TTC549 (cell line): ENCODE data around the gene C1QTNF4.
"Not testable (repeated sequence)": the region's sequence is repeated elsewhere in the genome, so short reads cannot be mapped to it uniquely, and the experiment has no call there.

Source experiments
- FAIRE-seq: peaks from 2 replicates; lab custom pipeline; 2012; peaks lifted over from hg19 to GRCh38; lab: Jason Lieb, UNC

C1QTNF4 gene

DNA sequence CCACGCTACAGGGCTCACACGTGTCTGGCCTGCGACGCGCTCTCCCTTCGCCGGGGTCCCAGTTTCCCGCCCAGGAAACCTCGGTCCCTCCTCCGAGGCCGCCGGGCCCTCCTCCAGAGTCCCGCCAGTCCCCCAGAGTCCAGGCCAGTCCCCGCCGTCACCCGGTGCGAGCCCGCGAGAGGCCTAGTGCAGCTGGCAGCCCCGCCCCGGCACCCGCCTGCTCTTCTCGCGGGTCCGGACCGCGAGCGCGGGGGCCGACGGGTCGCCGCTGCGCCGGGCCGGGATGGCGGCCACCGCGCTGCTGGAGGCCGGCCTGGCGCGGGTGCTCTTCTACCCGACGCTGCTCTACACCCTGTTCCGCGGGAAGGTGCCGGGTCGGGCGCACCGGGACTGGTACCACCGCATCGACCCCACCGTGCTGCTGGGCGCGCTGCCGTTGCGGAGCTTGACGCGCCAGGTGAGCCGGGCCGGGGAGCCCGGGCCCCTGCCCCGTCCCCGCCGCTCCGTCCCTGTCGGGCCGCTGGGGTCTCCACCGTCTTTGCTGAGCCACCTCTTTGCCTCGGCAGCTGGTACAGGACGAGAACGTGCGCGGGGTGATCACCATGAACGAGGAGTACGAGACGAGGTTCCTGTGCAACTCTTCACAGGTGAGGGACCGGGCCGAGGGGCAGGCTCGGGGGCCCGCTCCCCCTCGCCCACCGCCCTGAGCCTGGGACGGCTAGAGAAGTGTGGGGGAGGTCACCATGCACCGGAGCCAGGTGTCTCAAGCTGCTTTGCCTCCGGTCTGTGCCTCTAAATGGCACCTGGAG is 28.7 kb downstream of the C1QTNF4 start, which contains the start of gene PTPMT1:
Gene PTPMT1 (plus strand): TSS at position 260 of the 809 bp plus-strand sequence. CDS start 24 bp downstream, at position 284.
- FAIRE-seq = no peak

DNA sequence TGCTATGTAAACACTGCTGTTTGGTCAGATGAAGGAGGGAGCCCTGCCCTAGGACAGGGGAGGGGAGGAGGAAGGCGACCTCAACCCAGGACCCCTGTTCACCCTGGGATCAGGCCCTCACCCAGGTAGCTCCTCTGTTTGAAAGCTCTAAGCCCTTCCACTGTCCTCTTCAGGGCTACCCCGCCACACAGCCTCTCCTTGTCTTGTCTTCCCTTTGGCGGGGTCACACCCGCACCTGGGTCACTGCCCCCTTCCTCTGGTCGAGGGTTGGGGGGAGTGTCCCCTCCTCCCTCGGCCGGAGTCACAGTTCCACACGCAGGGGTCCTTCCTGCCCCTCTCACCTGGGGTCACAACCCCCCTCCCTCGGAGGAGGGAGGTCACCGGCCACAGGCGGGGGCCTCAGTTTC is 29.3 kb downstream of the C1QTNF4 start:
- FAIRE-seq = no peak

DNA sequence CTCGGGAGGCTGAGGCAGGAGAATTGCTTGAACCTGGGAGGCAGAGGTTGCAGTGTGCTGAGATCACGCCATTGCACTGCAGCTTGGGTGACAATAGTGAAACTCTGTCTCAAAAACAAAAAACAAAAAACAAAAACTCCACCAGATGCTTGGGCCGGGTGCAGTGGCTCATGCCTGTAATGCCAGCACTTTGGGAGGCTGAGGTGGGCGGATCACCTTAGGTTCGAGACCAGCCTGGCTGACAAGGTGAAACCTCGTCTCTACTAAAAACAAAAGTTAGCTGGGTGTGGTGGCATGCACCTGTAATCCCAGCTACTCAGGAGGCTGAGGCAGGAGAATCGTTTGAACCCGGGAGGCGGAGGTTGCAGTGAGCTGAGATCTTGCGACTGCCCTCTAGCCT is 29.8 kb downstream of the C1QTNF4 start:
- FAIRE-seq = not testable (repeated sequence)

DNA sequence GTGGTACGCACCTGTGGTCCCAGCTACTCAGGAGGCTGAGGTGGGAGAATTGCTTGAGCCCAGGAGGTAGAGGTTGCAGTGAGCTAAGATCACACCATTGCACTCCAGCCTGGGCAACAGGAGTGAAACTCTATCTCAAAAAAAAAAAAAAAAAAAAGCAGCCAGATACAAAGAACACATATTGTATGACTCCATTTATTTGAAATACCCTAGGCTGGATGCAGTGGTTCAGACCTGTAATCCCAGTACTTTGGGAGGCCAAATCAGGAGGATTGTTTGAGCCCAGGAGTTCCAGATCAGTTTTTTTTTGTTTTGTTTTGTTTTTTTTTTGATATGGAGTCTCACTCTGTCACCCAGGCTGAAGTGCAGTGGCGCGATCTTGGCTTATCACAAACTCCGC is 31.8 kb downstream of the C1QTNF4 start:
- FAIRE-seq = not testable (repeated sequence)

DNA sequence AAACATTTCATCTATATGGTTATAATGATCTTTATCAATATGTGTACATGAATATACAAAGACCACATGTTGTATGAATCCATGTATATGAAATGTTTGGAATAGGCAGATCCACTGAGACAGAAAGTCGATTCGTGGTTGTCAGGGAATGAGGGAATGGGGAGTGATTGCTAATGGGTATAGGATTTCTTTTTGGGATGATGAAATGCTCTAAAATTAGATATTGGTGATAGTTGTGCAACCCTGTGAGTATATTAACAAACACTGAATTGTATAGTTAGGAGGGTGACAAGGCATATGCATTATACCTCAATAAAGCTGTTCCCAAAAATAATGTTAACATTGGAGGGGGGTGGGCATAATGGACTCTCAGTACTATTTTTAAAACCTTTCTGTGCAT is 33.8 kb downstream of the C1QTNF4 start:
- FAIRE-seq = no peak

DNA sequence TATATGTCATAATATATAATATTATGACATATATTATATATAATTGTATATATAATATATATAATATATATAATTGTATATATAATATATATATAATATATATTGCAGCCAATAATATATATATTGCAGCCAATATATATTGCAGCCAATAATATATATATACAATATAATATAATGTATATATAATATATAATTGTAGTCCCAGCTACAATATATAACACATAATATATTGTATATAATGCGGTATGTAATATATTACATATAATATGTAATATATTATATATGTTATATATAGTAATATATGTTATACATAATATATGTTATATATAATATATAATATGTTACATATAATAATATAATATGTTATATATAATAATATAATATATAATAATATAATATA is 35.5 kb downstream of the C1QTNF4 start:
- FAIRE-seq = no peak

DNA sequence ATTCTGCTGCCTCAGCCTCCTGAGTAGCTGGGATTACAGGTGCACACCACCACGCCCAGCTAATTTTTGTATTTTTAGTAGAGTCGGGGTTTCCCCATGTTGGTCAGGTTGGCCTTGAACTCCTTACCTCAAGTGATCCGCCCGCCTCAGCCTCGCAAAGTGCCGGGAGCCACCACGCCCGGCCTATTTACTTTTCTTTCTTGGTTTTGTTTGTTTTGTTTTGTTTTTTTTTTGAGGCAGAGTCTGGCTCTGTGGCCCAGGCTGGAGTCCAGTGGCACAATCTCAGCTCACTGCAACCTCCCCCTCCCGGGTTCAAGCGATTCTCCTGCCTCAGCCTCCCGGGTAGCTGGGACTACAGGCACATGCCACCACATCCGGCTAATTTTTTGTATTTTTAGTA is 37.2 kb downstream of the C1QTNF4 start:
- FAIRE-seq = not testable (repeated sequence)

DNA sequence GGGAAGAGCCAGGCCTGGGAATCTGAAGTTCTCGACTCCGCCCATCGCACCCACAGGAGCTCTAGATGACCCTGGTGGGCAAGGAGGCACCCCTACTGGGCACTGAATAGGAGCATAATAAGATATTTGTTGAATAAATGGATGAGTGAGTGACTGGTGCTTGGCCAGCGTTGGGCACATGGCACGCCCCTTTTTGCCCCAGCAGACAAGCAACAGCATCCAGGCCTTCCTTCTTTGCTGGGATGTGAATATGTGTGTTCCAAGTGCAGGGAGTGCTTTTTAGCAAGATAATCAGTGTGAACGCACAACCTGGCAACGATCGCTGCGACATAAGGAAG is 40.8 kb downstream of the C1QTNF4 start:
- no peak for FAIRE-seq

DNA sequence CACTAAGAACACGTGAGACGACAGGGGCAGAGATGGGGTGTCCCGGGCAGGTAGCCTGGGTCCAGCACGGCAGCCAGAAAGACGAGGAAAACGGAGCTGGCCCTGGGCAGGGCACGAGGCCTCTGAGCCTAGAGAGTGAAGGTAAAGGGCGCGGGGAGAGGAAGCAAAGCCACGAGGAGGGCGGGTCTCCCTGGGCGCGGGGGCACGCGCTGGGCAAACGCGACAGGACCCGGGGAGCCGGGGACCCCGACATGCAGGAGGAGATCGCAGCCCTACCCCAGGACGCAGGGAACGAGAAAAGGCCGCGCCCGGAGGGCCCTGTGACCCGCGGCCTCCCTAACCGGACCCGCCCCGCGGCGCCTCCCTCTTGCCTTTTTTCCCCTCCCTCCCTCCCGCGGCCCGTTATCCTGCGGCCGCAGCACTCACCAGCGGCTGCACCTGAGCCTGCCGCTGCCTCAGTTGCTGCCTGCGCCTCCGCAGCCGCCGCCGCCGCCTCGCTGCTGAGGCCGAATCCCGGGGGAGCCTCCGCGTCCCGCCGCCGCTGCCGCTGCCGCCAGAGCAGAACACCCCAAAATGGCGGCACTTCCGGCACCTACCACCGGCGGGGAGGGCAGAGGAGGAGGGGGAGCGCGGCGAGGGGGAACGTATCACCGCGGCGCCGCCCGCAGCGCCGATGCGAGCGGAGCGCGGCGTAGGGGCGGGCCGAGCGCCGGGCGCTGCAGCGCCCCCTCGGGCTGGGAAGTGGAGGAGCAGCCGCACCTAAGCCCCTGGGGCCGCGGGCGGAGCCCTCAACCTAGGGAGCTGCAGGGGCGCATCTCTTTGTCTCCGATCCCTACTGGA is 41.4 kb downstream of the C1QTNF4 start, which contains the start of gene CELF1:
Gene CELF1 (minus strand): TSS at position 567 of the 840 bp plus-strand sequence. CDS start 53,609 bp downstream, outside the sequence.
- no peak for FAIRE-seq

DNA sequence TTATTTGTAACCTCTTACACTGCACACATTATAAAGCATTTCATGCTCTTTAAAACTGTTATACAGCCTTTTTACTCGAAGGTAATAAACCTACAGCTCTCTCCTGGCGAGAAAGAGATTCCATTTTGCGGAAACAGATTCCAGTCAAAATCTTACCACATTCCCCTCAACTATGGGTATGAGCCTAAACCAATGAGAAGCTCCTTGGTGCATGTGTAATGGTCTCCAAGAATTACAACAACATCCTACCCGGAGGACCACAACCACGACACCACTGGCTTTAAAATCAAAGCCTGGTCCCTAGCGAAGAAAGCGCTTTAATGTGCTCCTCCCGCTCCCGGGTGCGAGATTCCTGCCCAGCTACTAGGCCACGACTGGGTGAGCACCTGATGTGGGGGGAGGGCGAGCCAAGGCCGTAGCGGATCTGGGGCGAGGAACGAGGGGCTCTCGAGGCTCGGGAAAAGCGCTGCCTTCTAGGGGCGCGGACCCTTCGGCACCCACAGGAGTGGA is 42.1 kb downstream of the C1QTNF4 start:
- no peak for FAIRE-seq

DNA sequence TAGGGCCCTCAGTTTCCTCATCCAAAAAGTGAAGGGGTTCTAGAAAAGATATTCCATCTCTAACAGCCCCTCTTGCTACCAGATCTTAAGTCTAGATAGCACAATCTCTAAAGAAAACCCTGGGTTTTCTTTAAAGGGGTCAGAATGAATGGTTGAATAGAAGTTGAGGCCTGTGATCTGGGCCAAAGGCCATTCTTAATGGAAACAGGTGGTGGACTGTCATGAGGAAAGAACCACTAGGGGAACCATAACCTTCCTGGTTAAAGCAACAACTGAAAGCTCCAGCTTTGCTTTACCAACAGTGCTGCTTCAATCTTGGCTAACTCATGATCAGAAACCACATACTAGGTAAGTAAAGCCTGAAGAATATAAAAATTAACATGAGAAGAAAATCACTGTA is 43.1 kb downstream of the C1QTNF4 start:
- FAIRE-seq = no peak

DNA sequence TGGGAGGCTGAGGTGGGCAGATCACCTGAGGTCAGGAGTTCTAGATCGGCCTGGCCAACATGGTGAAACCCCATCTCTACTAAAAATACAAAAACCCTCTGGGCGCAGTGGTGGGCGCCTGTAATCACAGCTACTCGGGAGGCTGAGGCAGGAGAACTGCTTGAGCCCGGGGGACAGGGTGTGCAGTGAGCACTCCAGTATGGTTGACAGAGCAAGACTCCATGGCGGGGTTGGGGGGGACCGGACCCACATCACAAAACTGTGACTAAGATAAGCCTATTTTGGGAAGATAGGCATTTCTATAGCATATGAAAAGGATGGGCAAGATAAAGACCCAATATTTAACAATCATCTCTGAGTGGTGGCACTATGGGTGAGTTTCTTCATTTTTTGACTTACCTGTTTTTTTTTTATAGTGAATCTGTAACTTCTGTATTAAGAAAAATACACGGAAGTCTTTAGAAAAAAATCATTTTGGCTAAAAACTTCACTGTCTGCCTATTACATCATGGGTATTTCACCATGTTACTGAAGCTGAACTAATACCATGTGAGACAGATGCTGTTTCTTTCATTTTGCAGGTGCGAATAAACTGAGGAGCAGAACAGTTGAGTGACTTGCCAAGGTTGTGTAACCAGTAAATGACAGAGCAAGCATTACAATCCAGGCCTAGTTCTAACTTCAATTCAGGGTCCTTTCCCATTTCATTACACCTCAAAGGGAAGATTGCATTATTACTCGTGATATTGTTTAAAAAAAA is 43.7 kb downstream of the C1QTNF4 start:
- no peak for FAIRE-seq

DNA sequence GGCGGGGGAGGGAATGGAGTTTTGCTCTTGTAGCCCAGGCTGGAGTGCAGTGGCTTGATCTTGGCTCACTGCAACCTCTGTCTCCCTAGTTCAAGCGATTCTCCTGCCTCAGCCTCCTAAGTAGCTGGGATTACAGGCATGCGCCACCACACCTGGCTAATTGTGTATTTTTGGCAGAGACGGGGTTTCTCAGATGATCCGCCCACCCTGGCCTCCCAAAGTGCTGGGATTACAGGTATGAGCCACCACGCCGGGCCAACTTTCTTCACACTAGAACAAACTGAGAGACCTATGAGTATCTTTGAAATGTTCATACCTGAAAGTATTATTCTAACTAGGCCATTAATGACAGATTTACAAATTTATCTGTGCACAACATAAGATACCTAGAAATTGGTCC is 47.9 kb downstream of the C1QTNF4 start:
- not testable (repeated sequence) for FAIRE-seq

DNA sequence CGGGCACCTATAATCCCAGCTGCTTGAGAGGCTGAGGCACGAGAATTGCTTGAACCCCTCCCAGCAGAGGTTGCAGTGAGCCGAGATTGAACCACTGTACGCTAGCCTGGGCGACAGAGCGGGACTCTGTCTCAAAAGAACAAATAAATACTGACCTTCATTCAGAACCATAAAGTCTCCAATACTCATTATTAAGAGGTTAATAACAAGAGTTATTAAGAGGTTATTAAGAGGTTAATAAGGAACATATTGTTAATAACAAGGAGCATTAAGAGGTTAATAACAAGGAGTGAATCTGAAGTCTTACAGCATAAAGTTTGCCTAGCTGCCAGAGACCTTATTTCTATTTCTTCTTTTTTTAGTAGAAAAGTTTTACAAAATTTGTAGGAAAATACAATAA is 48.9 kb downstream of the C1QTNF4 start:
- FAIRE-seq = no peak

DNA sequence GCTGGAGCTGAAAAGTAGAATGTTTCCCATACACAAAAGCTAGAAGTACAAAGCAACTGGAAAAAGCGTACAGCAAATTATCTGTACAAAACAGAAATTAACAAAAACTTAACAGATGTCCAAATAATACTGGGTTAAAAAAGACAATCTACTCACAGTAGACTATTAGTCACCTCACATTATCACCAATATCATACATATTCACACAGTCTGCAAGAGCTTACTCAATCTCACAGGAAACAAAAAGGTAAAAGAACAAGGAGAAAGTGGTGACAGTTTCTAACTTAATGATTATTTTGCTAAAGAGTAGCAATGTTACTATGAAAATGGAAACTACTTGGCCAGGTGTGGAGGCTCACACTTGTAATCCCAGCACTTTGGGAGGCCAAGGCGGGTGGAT is 53.1 kb downstream of the C1QTNF4 start:
- no peak for FAIRE-seq

DNA sequence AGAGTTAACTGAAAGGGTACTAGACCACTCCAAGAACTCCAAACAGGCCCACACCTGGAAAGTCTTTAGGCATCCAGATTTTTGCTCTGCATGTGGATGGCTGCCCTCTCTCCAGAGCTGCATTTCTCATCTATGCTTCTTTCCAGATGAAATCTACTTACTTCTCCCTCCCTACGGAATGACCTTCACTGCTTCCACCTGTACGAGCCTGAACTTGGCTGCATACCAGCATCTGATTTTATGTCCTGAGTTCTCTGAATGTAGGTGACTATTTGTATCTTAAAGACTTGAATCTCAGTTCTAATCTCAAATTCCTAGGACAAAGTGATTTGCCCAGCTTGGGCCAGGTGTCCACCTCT is 54.6 kb downstream of the C1QTNF4 start:
- no peak for FAIRE-seq
